HG03045 (cell line): Measurements from ENCODE around the gene MRPS2.
"Not testable (repeated sequence)": the region's sequence is repeated elsewhere in the genome, so short reads cannot be mapped to it uniquely, and the experiment has no call there.

Experiments
- ATAC-seq: cut with Tn5 transposase; IDR thresholded peaks from one replicate; pipeline ENCODE4 v1.9.1; 2021; ENCODE audit warnings: mild to moderate bottlenecking, moderate library complexity; ENCODE audit not compliant: unreplicated experiment

The MRPS2 gene

GRCh38 chr9:135500525-135501260, at the start of gene MRPS2:
Gene MRPS2, plus strand, starts transcription at chr9:135500682. Its CDS starts 29 bp downstream, at chr9:135500711.
- ATAC-seq: peak; percentile 76

GRCh38 chr9:135450956-135451355, 49.5 kb upstream of the MRPS2 start:
- ATAC-seq: no peak

GRCh38 chr9:135451909-135452308, 48.6 kb upstream of the MRPS2 start:
- not testable (repeated sequence) for ATAC-seq

- ATAC-seq: no peak
Measured at GRCh38 chr9:135454737-135455136, 45.7 kb upstream of the MRPS2 start.

DNA sequence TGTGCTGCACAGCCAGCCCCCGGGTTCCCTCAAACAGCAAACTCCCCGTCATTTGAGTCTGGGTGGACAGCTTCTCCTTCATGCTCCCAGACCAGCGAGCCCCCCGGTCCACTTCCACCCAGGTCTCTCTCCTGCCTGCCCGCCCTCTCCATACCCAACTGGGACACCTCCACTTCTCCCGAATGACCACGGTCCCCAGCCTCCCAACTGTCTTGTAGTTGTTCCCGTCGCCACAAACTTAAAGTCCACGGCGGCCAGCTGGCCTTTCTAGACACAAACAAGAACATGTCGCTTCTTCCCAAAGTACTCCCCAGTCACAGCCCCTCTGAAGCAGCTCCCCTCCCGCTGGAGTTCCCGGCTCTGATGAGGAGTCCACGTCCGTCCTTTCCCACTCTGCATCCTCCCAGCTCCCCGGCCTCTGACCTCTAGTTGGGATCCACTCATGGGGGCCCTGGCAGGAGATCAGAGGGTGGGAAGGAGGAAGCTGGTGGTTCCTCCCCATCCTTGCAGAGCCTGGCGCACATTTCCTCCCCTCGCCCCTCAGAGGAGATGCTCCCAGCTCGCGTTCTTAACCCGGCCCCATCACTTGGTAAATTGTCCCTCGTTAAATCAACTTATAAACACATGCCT, 45.0 kb upstream of the MRPS2 start:
- ATAC-seq: no peak

DNA sequence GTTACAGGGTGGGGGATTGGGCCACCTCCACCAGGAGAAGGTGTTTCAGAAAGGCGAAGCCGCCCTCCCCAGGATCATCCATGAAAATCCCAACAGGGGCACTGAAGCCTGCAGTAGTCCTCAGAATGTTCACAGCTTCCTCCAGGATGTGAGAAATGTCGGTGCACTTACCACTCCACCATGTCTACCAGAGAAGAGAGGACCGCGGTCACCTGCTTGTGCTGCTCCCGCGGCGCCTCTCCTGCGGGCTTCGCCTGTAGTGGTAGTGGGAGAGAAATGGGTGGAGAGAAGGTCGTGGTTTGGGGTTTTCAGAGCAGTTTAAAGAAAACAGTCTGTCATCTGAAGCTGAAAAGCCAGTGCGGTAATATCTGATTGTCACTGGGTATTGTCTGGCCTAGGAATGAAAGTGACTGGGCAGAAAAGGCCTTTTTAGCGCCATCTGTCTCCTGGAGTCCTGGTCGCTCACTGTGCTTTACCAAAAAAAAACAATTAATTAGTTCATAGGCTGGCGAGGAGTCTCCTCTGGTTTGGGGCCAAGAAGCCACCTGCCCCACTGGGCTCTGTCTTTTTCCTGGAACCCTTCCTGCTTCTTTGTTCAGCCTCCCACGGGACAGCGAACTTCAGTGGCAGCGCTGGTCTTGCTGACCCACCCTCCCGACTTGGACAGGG, 43.9 kb upstream of the MRPS2 start:
- no peak for ATAC-seq

DNA sequence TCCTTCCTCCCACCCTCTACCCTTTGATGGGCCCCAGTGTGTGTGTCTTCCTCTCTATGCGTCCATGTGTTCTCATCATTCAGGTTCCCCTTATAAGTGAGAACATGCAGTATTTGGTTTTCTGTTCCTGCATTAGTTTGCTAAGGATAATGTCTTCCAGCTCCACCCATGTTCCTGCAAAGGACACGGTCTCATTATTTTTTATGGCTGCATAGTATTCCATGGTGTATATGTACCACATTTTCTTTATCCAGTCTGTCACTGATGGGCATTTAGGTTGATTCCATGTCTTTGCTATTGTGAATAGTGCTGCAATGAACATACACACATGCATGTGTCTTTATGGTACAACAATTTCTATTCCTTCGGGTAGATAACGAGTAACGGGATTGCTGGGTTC, 42.0 kb upstream of the MRPS2 start:
- ATAC-seq: not testable (repeated sequence)

GRCh38 chr9:135461936-135462335, 38.5 kb upstream of the MRPS2 start:
- ATAC-seq: no peak

DNA sequence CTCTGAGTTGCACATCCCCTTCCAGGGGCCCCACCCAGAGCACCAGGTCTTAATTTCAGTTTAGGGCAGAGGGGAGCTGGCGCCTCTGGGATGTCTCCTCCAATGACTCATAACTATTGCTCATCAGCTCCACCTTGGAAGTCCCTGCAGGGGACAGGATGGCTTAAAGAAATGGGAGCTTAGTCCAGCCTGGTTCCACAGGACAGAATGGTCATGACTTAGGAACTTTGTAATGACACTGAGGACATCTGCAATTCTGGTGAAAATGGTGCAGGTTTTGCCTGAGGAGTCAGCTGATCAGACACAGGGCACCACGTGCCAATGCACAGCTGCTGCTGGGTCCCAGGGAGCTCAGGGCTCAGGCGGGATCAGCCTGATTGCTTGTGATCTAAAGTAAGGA, 37.3 kb upstream of the MRPS2 start:
- no peak for ATAC-seq

- no peak for ATAC-seq
Measured at GRCh38 chr9:135464181-135464580, 36.3 kb upstream of the MRPS2 start.

GRCh38 chr9:135468854-135469521, 31.5 kb upstream of the MRPS2 start:
- ATAC-seq: no peak

DNA sequence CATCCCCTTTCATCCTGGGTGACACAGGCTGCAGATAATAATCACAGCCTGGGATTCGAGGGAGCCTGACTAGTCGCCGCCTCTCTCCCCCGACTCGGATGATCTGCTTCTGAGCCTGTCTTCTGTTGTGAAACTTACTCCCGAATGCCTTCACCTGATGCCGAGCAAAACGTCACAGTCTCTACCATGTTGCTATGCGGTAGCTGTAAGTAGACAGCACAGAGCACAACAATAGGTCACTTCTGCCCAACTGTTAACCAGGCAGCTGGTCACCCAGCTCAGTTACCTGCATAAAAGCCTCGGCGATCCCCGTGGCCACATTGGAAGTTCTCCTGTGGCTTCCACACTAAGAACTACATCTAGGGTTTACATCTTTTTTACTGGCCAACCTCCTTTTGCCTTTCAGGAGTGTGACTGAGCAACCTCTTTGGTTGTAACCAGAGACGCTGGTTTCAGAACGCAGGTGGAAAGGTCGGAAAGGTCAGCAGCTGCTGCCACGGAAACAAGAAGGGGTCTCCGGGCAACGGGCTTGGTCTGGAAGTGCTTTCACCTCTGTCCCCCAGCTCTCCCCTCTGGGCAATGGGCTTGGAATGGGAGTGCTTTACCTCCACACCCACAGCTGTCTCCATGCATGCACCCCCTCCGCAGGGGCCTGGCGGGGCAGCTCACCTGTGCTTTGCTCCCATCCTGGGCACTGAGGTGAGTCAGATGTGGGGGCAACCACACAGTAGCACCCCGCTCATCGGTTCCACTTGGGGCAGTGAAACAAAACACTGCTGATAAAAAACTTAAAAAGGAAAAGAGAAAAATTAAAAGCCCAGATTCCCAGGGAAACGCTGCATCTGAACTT, 28.5 kb upstream of the MRPS2 start:
- ATAC-seq: no peak

- no peak for ATAC-seq
Measured at GRCh38 chr9:135473972-135474543, 26.4 kb upstream of the MRPS2 start.

- no peak for ATAC-seq
Measured at GRCh38 chr9:135474915-135475314, 25.6 kb upstream of the MRPS2 start.

- ATAC-seq: no peak
Measured at GRCh38 chr9:135476561-135477355, 23.7 kb upstream of the MRPS2 start.

- no peak for ATAC-seq
Measured at GRCh38 chr9:135478191-135478590, 22.3 kb upstream of the MRPS2 start.

- no peak for ATAC-seq
Measured at GRCh38 chr9:135478829-135479468, 21.5 kb upstream of the MRPS2 start.

DNA sequence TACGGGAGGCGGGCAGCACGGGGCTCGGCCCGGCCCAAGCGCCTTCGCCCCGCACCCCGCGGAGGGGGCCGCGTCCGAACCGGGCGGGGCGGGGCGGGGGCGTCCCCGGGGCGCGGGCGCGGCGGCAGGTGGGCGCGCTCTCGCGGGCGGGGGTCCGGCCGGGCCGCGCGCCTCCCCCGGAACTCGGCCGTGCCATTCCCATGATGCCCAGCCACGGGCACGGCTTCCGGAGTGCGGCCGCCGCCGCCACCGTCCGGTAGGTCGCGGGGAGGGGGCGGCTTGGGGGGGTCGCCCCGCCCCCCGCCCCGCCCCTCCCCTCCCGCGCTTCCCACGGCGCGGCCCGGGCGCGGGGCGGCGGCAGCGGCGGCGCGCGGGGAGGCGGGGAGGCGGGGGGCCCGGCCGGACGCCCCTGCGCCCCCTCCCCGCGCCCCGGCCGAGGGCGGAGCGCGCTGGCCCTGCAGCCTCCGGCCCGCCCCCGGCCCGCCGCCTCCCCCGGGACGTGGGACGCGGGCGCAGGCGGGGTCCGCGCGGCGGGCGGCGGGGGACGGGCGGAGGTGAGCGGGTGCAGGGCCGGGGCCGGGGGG, 20.9 kb upstream of the MRPS2 start, which contains the start of gene PPP1R26:
Gene PPP1R26 (plus strand): TSS at position 314 of the 584 bp plus-strand sequence. CDS start 4,729 bp downstream, outside the sequence.
- ATAC-seq: no peak
